A204.1 (cell line): ENCODE data around the gene CAB39L.

Experiments
- FAIRE-seq: peaks from 2 replicates; lab custom pipeline; 2012; peaks lifted over from hg19 to GRCh38; lab: Jason Lieb, UNC

The CAB39L gene

GRCh38 chr13:49279112-49279511 is 164.8 kb downstream of the CAB39L start:
- no peak for FAIRE-seq

GRCh38 chr13:49278211-49278610 is 165.7 kb downstream of the CAB39L start:
- FAIRE-seq, result no peak

GRCh38 chr13:49272296-49272695 is 171.6 kb downstream of the CAB39L start:
- FAIRE-seq, result no peak

- FAIRE-seq, result no peak
These were observed 172.6 kb downstream of the CAB39L start for GRCh38 chr13:49271264-49271663.

GRCh38 chr13:49265822-49266221 is 178.0 kb downstream of the CAB39L start:
- no peak for FAIRE-seq

GRCh38 chr13:49262634-49263033 is 181.2 kb downstream of the CAB39L start:
- FAIRE-seq, result no peak

- no peak for FAIRE-seq
These were observed 184.3 kb downstream of the CAB39L start for GRCh38 chr13:49259586-49259985.
